ENCODE results near the gene WASF2. TPM values are rescaled to one million over a fixed set of nuclear protein-coding genes. Genes with fewer than 3 reads are reported as not detected.
"Not testable (repeated sequence)": the region's sequence is repeated elsewhere in the genome, so short reads cannot be mapped to it uniquely, and the experiment has no call there.

The WASF2 gene
- total RNA-seq, 1 experiment from 2014 or later = 20.7 TPM

- no peak overlapping the region for H3K4me3 ChIP-seq (ENCODE audit: low read length)
- no peak overlapping the region for H3K4me2 ChIP-seq (ENCODE audit: low read length)
- no peak overlapping the region for H2AFZ ChIP-seq (ENCODE audit: low read length)
- no peaks in the 10 kb centered on the region; the same call in 1 of the 2 replicates for H3K36me3 ChIP-seq (ENCODE audit: low read depth, low read length)
- no peaks in the 10 kb centered on the region for H3K9me2 ChIP-seq (replicated peaks; ENCODE audit: low read length)
- CTCF ChIA-PET = interaction anchor here (0.6 kb wide), 1 partner anchor 92 kb away, joined by 4 read pairs; no protein-coding TSS in a partner anchor
- BruUV-seq (replicated peaks) = TSS peak; percentile 7
- TF ChIP-seq EZH2phosphoT487 (IDR thresholded peaks at IDR 0.05; ENCODE audit: borderline replicate concordance, low read length) (no peak), CTCF (conservative IDR thresholded peaks at IDR 0.05; ENCODE audit: low read depth, low read length) (no peak), EZH2 (IDR thresholded peaks at IDR 0.05; ENCODE audit: low read length, unreplicated experiment) (no peak)
- ATAC-seq (no peak), DNase-seq (no peak)
- H3K79me2 ChIP-seq (ENCODE audit: low read length) = peaks cover 98% of the 10 kb centered on the region
- H3K9ac ChIP-seq (ENCODE audit: low read length) = no peak overlapping the region
- no peaks in the 10 kb centered on the region for H3F3A ChIP-seq (ENCODE audit: low read length, unreplicated experiment)
- POLR2A ChIA-PET (ENCODE audit: unreplicated experiment) = interaction anchor here (0.6 kb wide), 2 partner anchors 44 to 76 kb away, joined by 3 read pairs; no protein-coding TSS in a partner anchor
- intact Hi-C loops (cut with micrococcal nuclease) = no loop called here
- H3K27ac ChIP-seq (ENCODE audit: low read length) = no peak overlapping the region
- H3K27me3 ChIP-seq (ENCODE audit: low read length) = no peaks in the 10 kb centered on the region
- no peaks in the 10 kb centered on the region for H3K4me1 ChIP-seq (ENCODE audit: insufficient read depth, low read length)
- peaks cover 13% of the 10 kb centered on the region for H4K20me1 ChIP-seq (ENCODE audit: low read length)
- H3K9me3 ChIP-seq (ENCODE audit: low read length) = no peaks in the 10 kb centered on the region
Measured at GRCh38 chr1:27464926-27465647, 24.9 kb downstream of the WASF2 start.

GRCh38 chr1:27463916-27464315 is 26.1 kb downstream of the WASF2 start:
- H4K20me1 ChIP-seq (ENCODE audit: low read length); H3K9me3 ChIP-seq (ENCODE audit: low read length); H3F3A ChIP-seq (ENCODE audit: low read length, unreplicated experiment); BruUV-seq (replicated peaks); H2AFZ ChIP-seq (ENCODE audit: low read length); H3K27ac ChIP-seq (ENCODE audit: low read length); ATAC-seq; intact Hi-C loops (cut with micrococcal nuclease); H3K27me3 ChIP-seq (ENCODE audit: low read length); H3K9me2 ChIP-seq (replicated peaks; ENCODE audit: low read length); CTCF ChIA-PET; H3K4me1 ChIP-seq (ENCODE audit: insufficient read depth, low read length); H3K36me3 ChIP-seq (ENCODE audit: low read depth, low read length); H3K9ac ChIP-seq (ENCODE audit: low read length); H3K4me2 ChIP-seq (ENCODE audit: low read length); H3K4me3 ChIP-seq (ENCODE audit: low read length); POLR2A ChIA-PET (ENCODE audit: unreplicated experiment): not testable (repeated sequence)
- H3K79me2 ChIP-seq (ENCODE audit: low read length) = peaks cover 98% of the 10 kb centered on the region
- DNase-seq = peak; percentile 25

- H4K20me1 ChIP-seq (ENCODE audit: low read length) = peaks cover 13% of the 10 kb centered on the region; the same call in 1 of the 2 replicates
- CTCF ChIA-PET; H3K4me1 ChIP-seq (ENCODE audit: insufficient read depth, low read length); H3K9ac ChIP-seq (ENCODE audit: low read length); ATAC-seq; DNase-seq; H3K27ac ChIP-seq (ENCODE audit: low read length); intact Hi-C loops (cut with micrococcal nuclease); H3K9me3 ChIP-seq (ENCODE audit: low read length); POLR2A ChIA-PET (ENCODE audit: unreplicated experiment); H3K27me3 ChIP-seq (ENCODE audit: low read length); BruUV-seq (replicated peaks); H3K36me3 ChIP-seq (ENCODE audit: low read depth, low read length); H2AFZ ChIP-seq (ENCODE audit: low read length); H3F3A ChIP-seq (ENCODE audit: low read length, unreplicated experiment); H3K9me2 ChIP-seq (replicated peaks; ENCODE audit: low read length); H3K4me3 ChIP-seq (ENCODE audit: low read length); H3K4me2 ChIP-seq (ENCODE audit: low read length): not testable (repeated sequence)
- peaks cover 88% of the 10 kb centered on the region for H3K79me2 ChIP-seq (ENCODE audit: low read length)
Measured at GRCh38 chr1:27458521-27458920, 31.4 kb downstream of the WASF2 start.

Measured in PC-3 (cell line).